Pancreas (tissue), 10 donors: ENCODE results near the gene TBC1D22B. TPM values are rescaled to one million over a fixed set of nuclear protein-coding genes. Genes with fewer than 3 reads are reported as not detected.

Experiments used
- ATAC-seq, 4 donors: fragments of 200-7000 bp; cut with Tn5 transposase; one replicate each; pipeline versions ENCODE4 v1.8.0 to v1.9.1; 2020; ENCODE audit warnings: mild to moderate bottlenecking in 4 of 4, moderate library complexity in 4 of 4
- DNase-seq, 6 donors: peaks; one replicate each; pipeline ENCODE4 v3.0.0-alpha.2; 2020
- FAIRE-seq: peaks from 2 replicates; lab custom pipeline; 2012; peaks lifted over from hg19 to GRCh38; lab: Jason Lieb, UNC
- H3K27ac ChIP-seq, 4 donors: fragments of 200-600 bp; sonication (generic); 1 replicate in 3 of 4; 2 replicates in 1 of 4; pipeline versions ENCODE4 v1.5.0 to v1.8.0; 2020
- H3K27me3 ChIP-seq, 4 donors: fragments of 200-600 bp; one replicate each; pipeline ENCODE4 v1.8.0; 2021
- H3K36me3 ChIP-seq, 3 donors: fragments of 200-600 bp; sonication (generic) in 1 of 3; one replicate each; pipeline versions ENCODE4 v1.5.0 to v1.8.0; 2020 to 2021
- H3K4me1 ChIP-seq, 3 donors: fragments of 200-600 bp; one replicate each; pipeline ENCODE4 v1.8.0; 2021
- H3K4me3 ChIP-seq, 4 donors: fragments of 200-600 bp; sonication (generic) in 2 of 4; one replicate each; pipeline versions ENCODE4 v1.5.0 to v1.8.0; 2020 to 2021
- H3K9me3 ChIP-seq, 4 donors: fragments of 200-600 bp; one replicate each; pipeline ENCODE4 v1.8.0; 2021
- CTCF ChIP-seq, 4 donors: fragments of 200-600 bp; sonication (generic) in 3 of 4; IDR thresholded peaks; one replicate each; pipeline versions ENCODE4 v1.5.0 to v1.8.0; 2021; ENCODE audit warnings: antibody characterized with exemption in 4 of 4
- WGBS, 2 donors: extraction: QIAGEN DNeasy Blood & Tissue Kit; methylation state at CpG; one replicate each; pipeline ENCODE4 v1.1.7; 2013; 5-methylcytosine and 5-hydroxymethylcytosine counted together
- intact Hi-C, 3 donors: fragments of 100-400 bp; cut with DNase I; formaldehyde crosslinking; loops; one replicate each; pipeline versions ENCODE4 v1.11.1 to v1.14.2; 2022
- polyA plus RNA-seq, 2 donors: library from polyadenylated mRNA; stranded (reverse); fragments of 200-250 nt; gene quantifications; one replicate each; pipeline ENCODE4 v1.2.3, GENCODE V29; 2013
- total RNA-seq, 6 donors: library from RNA; stranded (reverse); fragmentation: NEBNext Ultra II Directional in 4 of 6; extraction: Animal tissue kit (Norgen Biotek cat#: 25700) in 4 of 6; gene quantifications; one replicate each; pipeline versions ENCODE4 v1.2.1 to v1.2.4, GENCODE V29; 2021 to 2023
- donor health status: healthy with polysubstance abuse.
- donor health status: DM: no; HTN: no; CAD: no; lungs with moderate emphysema.
- donor health status: DM: no; HTN: no; CAD: no.
- donor health status: control.
- donor health status: control.
- donor health status: Bipolar disorder and iron deficiency.
- donor health status: DM: yes; HTN: yes; CAD: no.
- donor health status: DM: no; HTN: no; CAD: no.
- donor health status: DM: no; HTN: no; CAD: no.
- donor health status: DM: yes; HTN: yes; CAD: no.

Gene TBC1D22B
- total and polyA plus RNA-seq, 8 donors = 4.3 to 9.0 (median 6.0) TPM

- Histone ChIP-seq H3K36me3 (peaks cover 0 to 11% (median 0%) of the 10 kb centered on the region in 3 donors), H3K27ac (no peak overlapping the region), H3K27me3 (no peaks in the 10 kb centered on the region), H3K9me3 (no peaks in the 10 kb centered on the region), H3K4me3 (no peak overlapping the region), H3K4me1 (peaks cover 0 to 5% (median 0%) of the 10 kb centered on the region in 3 donors)
- no peak for TF ChIP-seq CTCF (IDR thresholded peaks at IDR 0.05)
- intact Hi-C loops = no loop called here
- DNase-seq (no peak), FAIRE-seq (peak; percentile 98), ATAC-seq (no peak)
- WGBS, 2 donors = 64 to 81% methylated on average over 3 of the region's 3 CpGs
These were observed 52.1 kb downstream of the TBC1D22B start for GRCh38 chr6:37309692-37310091.

DNA sequence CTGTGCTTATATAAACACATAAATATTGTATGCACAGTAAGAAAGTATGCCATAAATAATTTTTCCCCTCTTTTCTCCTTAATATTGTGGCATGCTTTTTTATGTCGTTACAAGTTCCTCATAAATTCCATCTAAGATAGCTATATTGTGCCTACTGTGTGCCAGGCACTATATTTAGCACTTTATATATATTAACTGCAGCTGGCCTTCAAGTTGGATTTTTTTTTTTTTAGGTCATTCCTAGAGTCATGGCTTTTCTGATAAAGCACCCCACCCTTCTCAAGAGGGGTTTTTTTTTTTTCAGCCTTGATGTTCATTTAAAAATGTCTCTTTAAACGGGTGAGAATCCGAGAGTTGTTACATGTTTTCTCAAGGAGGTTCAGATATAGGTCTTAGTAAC is 53.4 kb downstream of the TBC1D22B start:
- Histone ChIP-seq H3K36me3 (peaks cover 0 to 17% (median 0%) of the 10 kb centered on the region in 3 donors), H3K27ac (no peak overlapping the region), H3K9me3 (no peaks in the 10 kb centered on the region), H3K27me3 (no peaks in the 10 kb centered on the region), H3K4me3 (no peak overlapping the region), H3K4me1 (peaks cover 0 to 5% (median 0%) of the 10 kb centered on the region in 3 donors)
- ATAC-seq (no peak), FAIRE-seq (no peak), DNase-seq (no peak)
- TF ChIP-seq CTCF (IDR thresholded peaks at IDR 0.05) = no peak
- intact Hi-C loops = no loop called here
- 90 to 91% methylated on average over 3 of the region's 3 CpGs for WGBS, 2 donors

DNA sequence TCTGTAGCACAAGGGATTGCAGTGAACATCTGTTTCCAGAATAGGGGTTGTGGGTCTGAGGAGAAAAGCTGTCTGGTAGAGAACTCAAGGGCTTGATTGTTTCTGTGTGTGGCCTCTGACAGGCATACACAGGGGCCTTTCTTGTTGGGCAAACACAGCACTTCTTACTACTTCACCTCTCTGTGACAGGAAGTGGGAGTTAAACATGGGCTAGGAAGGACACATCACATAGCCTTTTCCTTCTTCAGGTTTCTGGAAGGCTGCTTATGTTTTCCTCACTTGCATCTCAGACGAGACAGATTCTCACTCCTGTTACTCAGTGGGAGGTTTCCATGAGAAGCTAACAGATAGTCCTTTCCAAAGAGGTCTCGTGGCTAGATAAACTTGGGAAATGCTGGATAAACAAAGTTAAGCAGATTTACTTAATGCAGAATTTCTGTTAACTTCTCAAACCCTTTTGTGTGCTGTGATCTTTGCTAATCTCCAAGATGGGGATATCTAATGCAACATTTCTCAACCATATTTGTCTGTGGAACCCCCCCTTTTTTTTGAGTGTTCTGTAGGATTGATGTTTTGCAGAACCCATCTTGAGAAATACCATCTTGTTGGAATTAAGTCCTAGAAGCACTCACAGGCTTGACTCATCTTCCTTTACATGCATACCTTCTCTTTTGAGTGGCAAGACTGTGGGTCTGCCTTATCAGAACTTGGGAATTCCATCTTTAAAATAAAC is 54.3 kb downstream of the TBC1D22B start:
- H3K9me3 ChIP-seq = no peaks in the 10 kb centered on the region
- peaks cover 0 to 5% (median 0%) of the 10 kb centered on the region in 3 donors for H3K4me1 ChIP-seq
- H3K27ac ChIP-seq = no peak overlapping the region
- no peak for ATAC-seq
- no peak for TF ChIP-seq CTCF (IDR thresholded peaks at IDR 0.05)
- 85 to 86% methylated on average over 2 of the region's 2 CpGs for WGBS, 2 donors
- no peak for DNase-seq
- H3K36me3 ChIP-seq = peaks cover 0 to 26% (median 2%) of the 10 kb centered on the region in 3 donors
- intact Hi-C loops = no loop called here
- no peaks in the 10 kb centered on the region for H3K27me3 ChIP-seq
- no peak overlapping the region for H3K4me3 ChIP-seq
- FAIRE-seq = no peak

- no peak for TF ChIP-seq CTCF (IDR thresholded peaks at IDR 0.05)
- no peak for DNase-seq
- Histone ChIP-seq H3K9me3 (no peaks in the 10 kb centered on the region), H3K4me1 (no peaks in the 10 kb centered on the region), H3K36me3 (peaks cover 0 to 41% (median 8%) of the 10 kb centered on the region in 3 donors), H3K27ac (no peak overlapping the region), H3K4me3 (no peak overlapping the region), H3K27me3 (no peaks in the 10 kb centered on the region)
- 87 to 91% methylated on average over 13 of the region's 13 CpGs for WGBS, 2 donors
- intact Hi-C loops = no loop called here
- FAIRE-seq = no peak
- no peak for ATAC-seq
These were observed 56.3 kb downstream of the TBC1D22B start for GRCh38 chr6:37313723-37314486.
